SK-N-SH (cell line): Measurements from ENCODE around the gene HEBP2. TPM values are rescaled to one million over a fixed set of nuclear protein-coding genes. Genes with fewer than 3 reads are reported as not detected.

Source experiments
- CTCF ChIA-PET: fragments of 300-600, 350-600 bp; formaldehyde crosslinking; extraction: SDS; loops from one replicate; lab custom pipeline; 2021; lab: Yijun Ruan, JAX
- POLR2A ChIA-PET: fragments of 350-600 bp; sonication (Branson Sonifier 250); formaldehyde crosslinking; extraction: SDS; loops from one replicate; lab custom pipeline; 2020; ENCODE audit warnings: antibody characterized with exemption, inconsistent platforms; lab: Yijun Ruan, JAX
- DNase-seq: peaks from one replicate; pipeline ENCODE4 v3.0.0; 2012
- H2AFZ ChIP-seq: fragments of 200-600 bp; sonication (generic); 2 replicates; pipeline ENCODE4 v1.8.1; 2016; ENCODE audit warnings: antibody characterized with exemption, mild to moderate bottlenecking, low read depth
- H3F3A ChIP-seq: fragments of 200-600 bp; sonication (generic); replicated peaks from 2 replicates; pipeline ENCODE3; 2016; ENCODE audit warnings: antibody characterized with exemption, mild to moderate bottlenecking; ENCODE audit not compliant: insufficient read depth
- H3K27ac ChIP-seq, 2 experiments: fragments of 200-500 bp in 1 of 2; fragments of 200-600 bp in 1 of 2; sonication (Bioruptor generic) in 1 of 2; sonication (generic), shearing (Covaris generic) in 1 of 2; 2 replicates each; pipeline versions ENCODE4 v1.5.1 to v1.6.1; 2014 to 2016; ENCODE audit warnings: low read depth in 2 of 2, inconsistent platforms in 1 of 2, low read length in 1 of 2, mild to moderate bottlenecking in 1 of 2, mixed read lengths in 1 of 2
- H3K27me3 ChIP-seq: fragments of 200-600 bp; sonication (generic), shearing (Covaris generic); 2 replicates; pipeline ENCODE4 v1.6.1; 2016; ENCODE audit warnings: mixed run types; ENCODE audit not compliant: insufficient read depth
- H3K36me3 ChIP-seq, 2 experiments: fragments of 200-500 bp in 1 of 2; fragments of 200-600 bp in 1 of 2; sonication (Bioruptor generic) in 1 of 2; sonication (generic) in 1 of 2; replicated peaks in 1 of 2; 2 replicates each; pipeline versions ENCODE3 to v1.5.1; 2014 to 2016; ENCODE audit warnings: low read length in 1 of 2, mild to moderate bottlenecking in 1 of 2; ENCODE audit not compliant: insufficient read depth in 2 of 2, control insufficient read depth in 1 of 2
- H3K4me1 ChIP-seq, 2 experiments: fragments of 200-500 bp in 1 of 2; fragments of 200-600 bp in 1 of 2; sonication (Bioruptor generic) in 1 of 2; sonication (generic), shearing (Covaris generic) in 1 of 2; 2 replicates each; pipeline versions ENCODE4 v1.5.1 to v1.6.1; 2014 to 2016; ENCODE audit warnings: low read depth in 1 of 2, low read length in 1 of 2, mixed run types in 1 of 2; ENCODE audit not compliant: insufficient read depth in 2 of 2, control insufficient read depth in 1 of 2
- H3K4me2 ChIP-seq: fragments of 200-600 bp; sonication (generic), shearing (Covaris generic); 2 replicates; pipeline ENCODE4 v1.6.1; 2017; ENCODE audit warnings: mixed run types
- H3K4me3 ChIP-seq, 2 experiments: fragments of 200-500 bp in 1 of 2; fragments of 200-600 bp in 1 of 2; sonication (Bioruptor generic) in 1 of 2; sonication (generic), shearing (Covaris generic) in 1 of 2; 2 replicates each; pipeline versions ENCODE4 v1.5.1 to v1.8.1; 2014 to 2016; ENCODE audit warnings: low read depth in 2 of 2, inconsistent platforms in 1 of 2, low read length in 1 of 2, mild to moderate bottlenecking in 1 of 2, mixed read lengths in 1 of 2, moderate library complexity in 1 of 2
- H3K79me2 ChIP-seq: fragments of 200-600 bp; sonication (generic); 2 replicates; pipeline ENCODE4 v1.8.1; 2017; ENCODE audit warnings: mild to moderate bottlenecking; ENCODE audit not compliant: insufficient read depth
- H3K9ac ChIP-seq: fragments of 200-600 bp; sonication (generic); 2 replicates; pipeline ENCODE4 v1.6.1; 2017; ENCODE audit warnings: mixed run types
- H3K9me2 ChIP-seq: fragments of 200-600 bp; sonication (generic); 2 replicates; pipeline ENCODE4 v1.6.1; 2017; ENCODE audit warnings: mixed run types
- H3K9me3 ChIP-seq: fragments of 200-600 bp; sonication (generic); 2 replicates; pipeline ENCODE4 v1.6.1; 2017; ENCODE audit warnings: mixed run types, mild to moderate bottlenecking, moderate library complexity
- H4K20me1 ChIP-seq: fragments of 200-600 bp; sonication (generic); 2 replicates; pipeline ENCODE4 v1.6.1; 2017; ENCODE audit warnings: mild to moderate bottlenecking, mixed run types; ENCODE audit not compliant: insufficient read depth
- CHD2 ChIP-seq: fragments of 150-350 bp; IDR thresholded peaks from 2 replicates; pipeline ENCODE4 v1.6.1; 2018; ENCODE audit warnings: low read length; ENCODE audit not compliant: partially characterized antibody
- EP300 ChIP-seq, 2 experiments: IDR thresholded peaks; 2 replicates each; pipeline versions ENCODE4 v1.4.0 to v1.6.1; 2012; ENCODE audit warnings: borderline replicate concordance in 1 of 2, low read depth in 1 of 2, low read length in 1 of 2
- EZH2phosphoT487 ChIP-seq: fragments of 200-600 bp; sonication (generic); IDR thresholded peaks from 2 replicates; pipeline ENCODE4 v1.6.1; 2017; ENCODE audit warnings: low read depth, mixed run types, mild to moderate bottlenecking, antibody characterized with exemption, moderate library complexity, borderline replicate concordance
- FOSL2 ChIP-seq: IDR thresholded peaks from 2 replicates; pipeline ENCODE4 v1.4.0; 2012; ENCODE audit warnings: low read depth, mild to moderate bottlenecking, moderate library complexity, borderline replicate concordance
- FOXJ3 ChIP-seq: sonication (generic); formaldehyde crosslinking; IDR thresholded peaks from 2 replicates; pipeline ENCODE4 v1.5.1; 2020; ENCODE audit warnings: mild to moderate bottlenecking, missing genetic modification reagents
- FOXM1 ChIP-seq: IDR thresholded peaks from 2 replicates; pipeline ENCODE4 v1.4.0; 2012; ENCODE audit warnings: low read depth, mild to moderate bottlenecking
- IRF3 ChIP-seq: fragments of 150-350 bp; IDR thresholded peaks from 2 replicates; pipeline ENCODE4 v1.6.1; 2016; ENCODE audit warnings: mild to moderate bottlenecking, low read depth, low read length
- JUND ChIP-seq: IDR thresholded peaks from 2 replicates; pipeline ENCODE4 v1.4.0; 2012
- MAX ChIP-seq: IDR thresholded peaks from 2 replicates; pipeline ENCODE4 v1.4.0; 2012; ENCODE audit warnings: low read depth
- RAD21 ChIP-seq: IDR thresholded peaks from 2 replicates; pipeline ENCODE4 v1.6.1; 2012; ENCODE audit warnings: mild to moderate bottlenecking, low read length
- RCOR1 ChIP-seq: fragments of 150-350 bp; IDR thresholded peaks from 2 replicates; pipeline ENCODE4 v1.6.1; 2017; ENCODE audit warnings: antibody characterized with exemption, low read length
- SIN3A ChIP-seq: IDR thresholded peaks from 2 replicates; pipeline ENCODE4 v1.6.1; 2012; ENCODE audit warnings: low read depth, mild to moderate bottlenecking, low read length, moderate library complexity, borderline replicate concordance
- SMC3 ChIP-seq: IDR thresholded peaks from 2 replicates; pipeline ENCODE4 v1.6.1; 2012; ENCODE audit warnings: low read depth, low read length, improper control_type of control experiment
- TAF1 ChIP-seq: IDR thresholded peaks from 2 replicates; pipeline ENCODE4 v1.6.1; 2012; ENCODE audit warnings: low read depth, mild to moderate bottlenecking, low read length, moderate library complexity, borderline replicate concordance
- USF1 ChIP-seq: IDR thresholded peaks from 2 replicates; pipeline ENCODE4 v1.4.0; 2012; ENCODE audit warnings: low read depth, borderline replicate concordance
- USF2 ChIP-seq: fragments of 150-350 bp; IDR thresholded peaks from 2 replicates; pipeline ENCODE4 v1.6.1; 2017; ENCODE audit warnings: antibody characterized with exemption, low read length, low read depth, borderline replicate concordance
- YY1 ChIP-seq: IDR thresholded peaks from 2 replicates; pipeline ENCODE4 v1.4.0; 2012; ENCODE audit warnings: low read depth, mild to moderate bottlenecking
- WGBS: methylation state at CpG from one replicate; pipeline ENCODE4 v1.1.6; 2017; ENCODE audit warnings: low lambda C conversion rate; 5-methylcytosine and 5-hydroxymethylcytosine counted together
- polyA plus RNA-seq, 3 experiments: library from polyadenylated mRNA; depleted of rRNA; stranded (reverse); fragments of >200 nt; gene quantifications; 2 replicates each; pipeline ENCODE4 v1.2.3, GENCODE V29; 2012

HEBP2 gene
- polyA plus RNA-seq, 1 of the 3 experiments (the other 2 are of a cell fraction), result 7.6 TPM

GRCh38 chr6:138386897-138387296 lies 17.1 kb upstream of the HEBP2 start:
- Histone ChIP-seq H3K27me3 (no peaks in the 10 kb centered on the region; the same call in 1 of the 2 replicates), H3K27ac (no peak overlapping the region), H3K4me2 (no peak overlapping the region), H3K9me3 (no peaks in the 10 kb centered on the region), H3K79me2 (no peaks in the 10 kb centered on the region), H3K4me1 (no peaks in the 10 kb centered on the region), H4K20me1 (no peaks in the 10 kb centered on the region)
- DNase-seq, result no peak
- POLR2A ChIA-PET, result no interaction called here
- TF ChIP-seq FOXJ3 (no peak), IRF3 (no peak), TAF1 (no peak), SIN3A (no peak), EZH2phosphoT487 (no peak), USF1 (no peak)
- TF ChIP-seq, all 33 proteins: peak for 0
- Histone ChIP-seq H3K9me2 (no peaks in the 10 kb centered on the region), H3K4me3 (no peak overlapping the region), H2AFZ (no peak overlapping the region), H3K36me3 (no peaks in the 10 kb centered on the region), H3F3A (no peaks in the 10 kb centered on the region), H3K9ac (no peak overlapping the region)
- CTCF ChIA-PET, result no interaction called here
- WGBS, result 81% methylated on average over 3 of the region's 3 CpGs

- Histone ChIP-seq H3K9me2 (no peaks in the 10 kb centered on the region), H3K4me2 (no peak overlapping the region), H2AFZ (no peak overlapping the region), H4K20me1 (no peaks in the 10 kb centered on the region), H3K79me2 (no peaks in the 10 kb centered on the region), H3K27ac (no peak overlapping the region), H3K36me3 (no peaks in the 10 kb centered on the region), H3F3A (no peaks in the 10 kb centered on the region), H3K9ac (no peak overlapping the region), H3K4me3 (no peak overlapping the region), H3K4me1 (no peaks in the 10 kb centered on the region), H3K27me3 (no peaks in the 10 kb centered on the region; the same call in 1 of the 2 replicates), H3K9me3 (no peaks in the 10 kb centered on the region)
- no peak for DNase-seq
- WGBS, result 67% methylated on average over 8 of the region's 8 CpGs
- ChIA-PET POLR2A (no interaction called here), CTCF (interaction anchor here (0.7 to 1.8 kb wide), 2 partner anchors 16 to 275 kb away, joined by 3 to 5 read pairs; partner anchors contain the start of gene HEBP2)
- TF ChIP-seq CHD2 (no peak), SMC3 (no peak), USF2 (no peak), RCOR1 (no peak), FOSL2 (no peak), RAD21 (no peak), MAX (no peak), SIN3A (no peak), EP300 (IDR thresholded peaks at IDR 0.05; ENCODE audit: borderline replicate concordance in 1 of 2, low read depth in 1 of 2, low read length in 1 of 2) (no peak), EZH2phosphoT487 (no peak), YY1 (no peak), FOXM1 (no peak), JUND (no peak)
Measured at GRCh38 chr6:138387577-138388368, 16.2 kb upstream of the HEBP2 start.
